Activated CD4-positive, CD25-positive, alpha-beta regulatory T cell (primary cell): ENCODE data around the gene IFT27.

Experiments used
- DNase-seq, 4 experiments: peaks; one replicate each; lab custom pipeline; 2025; lab: John Stamatoyannopoulos, UW

IFT27 gene

DNA sequence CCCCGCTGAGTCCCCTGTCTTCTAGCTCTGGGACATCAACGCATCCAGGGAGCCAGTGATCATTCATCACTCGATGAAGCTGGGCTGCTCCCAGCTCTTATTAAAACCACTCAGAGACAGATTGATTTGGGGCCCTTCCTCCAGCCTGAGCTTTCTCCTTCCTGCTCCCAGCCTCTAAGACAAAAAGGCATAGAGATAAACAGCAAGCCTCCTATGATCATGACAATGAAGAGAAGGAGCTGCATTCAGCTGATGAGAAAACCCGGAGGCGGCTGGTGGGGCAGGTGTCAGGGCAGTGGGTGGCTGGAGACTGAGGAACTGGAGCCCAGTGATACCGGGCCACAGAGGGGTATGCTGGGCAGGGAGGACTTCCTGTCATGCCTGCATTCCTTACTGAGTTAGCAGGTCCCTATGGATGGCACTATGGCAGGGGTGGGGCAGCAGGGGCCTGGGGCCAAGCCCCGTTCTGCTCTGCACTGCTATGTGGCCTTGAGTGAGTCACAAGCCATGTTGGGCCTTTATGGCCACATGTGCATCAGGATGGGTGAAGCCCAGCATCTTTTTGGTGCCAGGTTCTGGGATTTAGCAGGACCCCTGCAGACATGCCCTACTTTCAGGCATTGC, 20.7 kb upstream of the IFT27 start:
- DNase-seq: no peak

DNA sequence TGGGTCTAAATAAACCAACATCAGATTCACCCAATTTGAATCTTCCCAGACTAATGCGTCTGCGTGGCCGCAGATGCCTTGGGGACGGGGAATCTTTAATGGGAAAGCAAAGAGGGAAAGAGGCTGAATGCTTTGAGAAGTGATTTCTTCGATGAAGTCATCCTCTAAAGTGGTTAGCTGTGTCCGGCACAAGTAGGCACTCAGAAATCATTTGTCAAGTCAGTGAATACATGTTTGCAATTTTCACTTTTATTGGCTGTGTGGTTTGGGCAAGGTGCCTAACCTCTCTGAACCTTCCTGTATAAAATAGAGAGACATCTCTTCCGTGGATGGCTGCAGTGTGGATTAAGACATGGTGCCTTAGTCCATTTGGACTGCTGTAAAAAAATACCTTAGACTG, 19.7 kb upstream of the IFT27 start:
- no peak for DNase-seq

DNA sequence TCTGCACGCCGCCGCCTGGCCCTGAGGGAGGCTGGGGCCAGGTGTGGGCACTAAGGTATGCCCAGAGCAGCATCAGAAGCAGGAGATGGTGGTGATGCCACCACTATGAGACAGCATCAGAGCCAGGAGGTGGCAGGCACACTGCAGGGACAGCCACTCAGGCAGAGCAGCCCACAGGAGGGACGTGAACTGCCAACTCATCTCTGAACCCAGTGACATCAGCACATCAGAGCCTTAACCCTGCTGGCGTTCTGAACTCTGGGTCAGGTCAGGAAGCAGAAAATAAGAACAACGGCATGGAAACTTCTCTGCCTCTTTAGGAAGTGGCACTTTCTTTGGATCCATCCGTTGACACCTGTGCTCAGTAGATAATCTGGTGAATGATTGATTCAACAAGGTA, 14.7 kb upstream of the IFT27 start:
- no peak for DNase-seq

DNA sequence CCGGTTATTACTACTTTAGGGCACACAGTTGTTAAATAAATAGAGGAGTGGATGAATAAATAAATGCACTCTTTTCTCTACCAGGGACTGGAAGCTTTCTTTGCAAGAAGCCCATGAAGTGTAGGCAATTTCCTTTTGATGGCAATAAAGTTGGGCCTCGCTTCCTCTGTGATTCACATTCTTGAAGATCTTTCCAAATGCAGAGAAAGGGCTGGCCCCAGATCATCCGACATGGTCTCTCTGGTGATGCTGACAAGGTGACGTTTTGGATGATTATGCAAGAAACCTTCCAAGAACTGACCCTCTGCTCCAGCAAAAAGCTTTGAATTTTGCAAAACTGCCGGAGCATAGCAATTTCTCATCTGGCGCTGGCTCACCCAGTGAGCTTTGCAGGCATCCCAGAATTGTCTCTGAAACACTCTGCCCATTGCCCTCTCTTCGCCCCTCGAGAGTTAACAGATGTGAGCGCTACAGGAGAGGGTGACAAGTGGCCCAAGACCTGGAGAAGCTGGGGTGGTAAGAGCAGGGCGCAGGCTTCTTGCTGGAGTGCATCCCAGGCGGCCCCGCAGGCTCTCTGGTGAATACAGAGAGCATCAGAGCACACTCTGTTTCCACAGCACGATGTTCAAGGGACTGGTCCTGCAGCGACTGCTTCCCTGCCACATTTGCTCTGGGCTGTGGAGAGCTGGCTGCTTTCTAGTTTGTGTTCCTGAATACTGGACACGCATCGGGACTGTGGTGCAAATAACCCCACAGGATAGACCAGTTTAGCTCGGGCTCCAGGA, 11.5 kb upstream of the IFT27 start:
- DNase-seq: no peak

DNA sequence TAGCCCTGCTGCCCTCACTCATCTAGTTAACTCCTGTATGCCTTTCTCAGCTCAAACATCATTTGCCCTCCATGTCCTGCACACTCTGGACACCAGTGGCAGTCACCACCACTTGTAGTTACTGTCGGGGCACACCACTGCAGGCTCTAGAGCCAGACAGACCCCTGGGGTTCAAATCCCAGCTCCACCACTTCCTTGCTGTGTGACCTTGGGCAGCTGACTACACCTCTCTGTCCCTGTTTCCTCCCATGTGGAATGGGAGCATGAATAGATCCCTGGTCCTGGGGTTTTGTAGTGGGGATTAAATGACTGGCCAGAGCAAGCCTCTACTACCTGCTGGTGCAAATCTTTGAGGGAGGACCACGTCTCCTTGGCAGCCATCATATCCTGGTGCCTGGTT, 7.8 kb upstream of the IFT27 start:
- no peak for DNase-seq

DNA sequence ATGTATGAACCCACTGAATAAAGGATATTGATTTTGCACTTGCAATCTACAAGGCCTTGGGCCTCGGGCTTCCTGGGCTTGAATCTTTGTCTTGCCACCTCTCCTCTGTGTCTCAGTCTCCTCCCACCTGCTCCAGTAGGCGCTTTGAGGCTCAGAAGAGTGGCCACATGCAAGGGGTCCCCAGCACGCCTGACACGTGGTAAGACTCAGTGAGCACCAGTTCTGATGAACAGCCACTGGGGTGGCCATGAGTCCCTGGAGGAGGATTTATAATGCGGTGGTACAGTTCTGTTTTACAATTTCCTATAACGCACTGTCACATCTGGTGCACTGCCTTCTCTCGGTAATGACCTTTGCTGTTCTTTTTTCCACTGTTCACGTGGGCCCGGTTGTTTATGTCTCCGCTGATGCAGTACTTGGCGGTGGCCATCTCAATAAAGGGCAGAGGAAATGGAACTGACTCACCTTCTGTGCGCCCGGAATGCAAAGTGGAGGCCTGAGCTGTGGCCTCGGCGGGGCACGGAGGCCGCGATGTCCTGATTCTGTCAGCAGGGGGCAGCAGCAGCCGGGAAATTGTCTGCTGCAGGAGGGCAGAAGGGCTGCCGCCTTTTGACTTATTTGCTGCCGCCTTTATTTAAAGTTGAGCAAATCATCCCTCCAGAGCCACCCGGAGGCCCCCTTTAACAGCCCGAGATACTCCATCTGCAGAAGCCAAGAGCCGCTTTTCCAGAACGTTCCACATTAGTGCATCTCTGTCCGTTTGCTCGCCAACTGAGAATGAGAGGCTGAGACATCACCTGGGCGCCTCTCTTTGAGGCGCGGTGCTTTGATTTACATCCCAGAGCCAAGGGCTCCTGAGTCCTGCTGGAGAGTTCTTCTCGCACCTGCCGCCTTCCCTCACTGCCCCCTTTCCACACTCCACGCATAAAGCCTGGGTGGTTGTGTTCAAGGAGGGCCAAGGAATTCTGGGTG, 6.0 kb upstream of the IFT27 start:
- DNase-seq: peak; percentile 77 to 87 (median 82)

DNA sequence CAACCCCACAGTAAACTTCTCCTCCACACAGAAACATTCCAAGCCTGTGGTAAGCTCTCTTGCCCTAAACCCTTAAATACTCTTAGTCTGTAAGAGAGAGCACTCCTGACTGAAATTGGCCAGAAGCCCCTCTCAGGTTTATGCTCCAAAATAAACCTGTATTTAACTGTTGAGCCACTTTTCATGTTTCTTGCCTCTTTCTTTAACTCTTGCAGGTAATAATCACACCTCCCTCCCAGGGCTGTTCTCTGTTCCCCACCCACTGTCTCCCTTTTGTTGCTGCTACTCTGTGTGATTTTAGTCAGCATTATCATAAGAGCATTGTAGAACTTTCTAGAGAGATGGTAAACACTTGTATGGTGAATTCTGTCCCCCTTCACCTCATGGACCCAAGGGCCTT, 2.1 kb upstream of the IFT27 start:
- DNase-seq: no peak

DNA sequence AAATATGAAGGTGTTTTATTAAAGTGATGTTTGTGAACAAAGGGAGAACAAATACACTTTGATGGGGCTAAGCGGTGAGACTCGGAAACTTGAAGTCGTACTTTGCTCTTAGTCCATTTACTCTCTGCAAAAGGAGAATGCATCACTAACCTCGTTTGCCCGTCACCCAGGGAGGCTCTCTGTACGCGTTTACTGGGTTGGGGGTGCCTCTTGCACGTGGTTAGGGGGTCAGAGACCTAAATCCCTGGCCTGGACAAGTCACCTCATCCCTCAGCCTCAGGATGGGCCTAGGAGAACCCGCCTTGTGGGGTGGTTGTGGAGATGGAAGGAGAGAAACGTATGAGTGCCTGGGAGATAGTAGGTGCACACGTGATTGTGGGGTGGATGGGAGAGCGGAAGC, 803 bp upstream of the IFT27 start:
- no peak for DNase-seq

DNA sequence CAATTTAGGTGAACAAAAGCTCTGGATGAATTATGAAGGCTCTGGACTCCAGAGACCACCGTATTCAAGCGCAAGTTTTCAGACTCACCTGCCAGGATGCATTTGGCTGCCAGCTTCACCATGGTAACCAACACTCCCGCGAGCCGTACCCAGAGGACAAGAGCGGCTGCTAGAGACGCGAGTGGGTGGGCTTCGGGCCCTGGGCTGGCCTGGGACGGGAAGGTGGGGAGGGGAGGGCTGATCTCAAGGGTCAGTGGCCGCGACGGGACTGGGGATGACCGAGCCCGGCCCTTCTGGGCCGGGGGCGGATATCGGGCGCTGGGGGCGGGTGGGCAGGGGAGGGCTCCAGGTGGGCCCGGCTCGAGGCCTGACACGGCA, 344 bp downstream of the IFT27 start:
- peak in 2 of 4 experiments; percentile 30 to 31 for DNase-seq

DNA sequence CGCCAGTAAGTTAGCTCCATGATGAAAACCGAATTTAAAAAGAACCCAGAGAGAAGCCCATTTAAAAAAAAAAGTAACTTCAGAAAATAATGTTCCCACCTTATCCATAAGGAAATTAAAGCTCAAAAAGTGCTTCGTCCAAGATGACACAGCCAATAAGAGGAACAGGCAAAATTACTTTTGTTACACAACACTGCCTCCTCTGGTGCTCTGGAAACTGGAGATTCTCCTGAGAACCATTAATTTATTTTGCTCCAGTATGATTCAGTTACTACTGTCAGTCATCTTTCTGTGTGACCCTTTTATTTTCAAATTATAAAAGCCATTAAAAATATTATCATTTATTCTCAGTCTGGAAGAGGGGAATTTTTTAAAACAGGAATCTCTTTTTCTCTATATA, 2.0 kb downstream of the IFT27 start:
- DNase-seq: no peak

DNA sequence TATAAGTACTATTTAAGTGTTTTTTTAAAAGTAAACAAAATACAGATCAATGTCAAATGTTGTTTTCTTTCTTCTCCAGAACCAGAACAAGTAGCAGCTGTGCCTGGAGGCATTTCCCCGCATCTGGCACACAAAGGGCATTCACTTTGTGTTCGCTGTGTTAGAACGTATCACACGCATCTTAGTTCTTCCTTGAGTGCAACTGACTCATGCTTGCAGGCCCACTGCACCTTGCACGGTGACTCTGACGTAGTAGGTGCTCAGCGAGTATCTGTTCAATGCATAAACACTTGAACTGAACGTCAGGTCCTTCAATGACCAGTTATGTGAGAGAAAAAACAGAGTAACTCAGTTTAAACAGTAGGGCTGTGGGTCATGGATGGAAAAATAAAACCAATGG, 3.5 kb downstream of the IFT27 start:
- DNase-seq: no peak

DNA sequence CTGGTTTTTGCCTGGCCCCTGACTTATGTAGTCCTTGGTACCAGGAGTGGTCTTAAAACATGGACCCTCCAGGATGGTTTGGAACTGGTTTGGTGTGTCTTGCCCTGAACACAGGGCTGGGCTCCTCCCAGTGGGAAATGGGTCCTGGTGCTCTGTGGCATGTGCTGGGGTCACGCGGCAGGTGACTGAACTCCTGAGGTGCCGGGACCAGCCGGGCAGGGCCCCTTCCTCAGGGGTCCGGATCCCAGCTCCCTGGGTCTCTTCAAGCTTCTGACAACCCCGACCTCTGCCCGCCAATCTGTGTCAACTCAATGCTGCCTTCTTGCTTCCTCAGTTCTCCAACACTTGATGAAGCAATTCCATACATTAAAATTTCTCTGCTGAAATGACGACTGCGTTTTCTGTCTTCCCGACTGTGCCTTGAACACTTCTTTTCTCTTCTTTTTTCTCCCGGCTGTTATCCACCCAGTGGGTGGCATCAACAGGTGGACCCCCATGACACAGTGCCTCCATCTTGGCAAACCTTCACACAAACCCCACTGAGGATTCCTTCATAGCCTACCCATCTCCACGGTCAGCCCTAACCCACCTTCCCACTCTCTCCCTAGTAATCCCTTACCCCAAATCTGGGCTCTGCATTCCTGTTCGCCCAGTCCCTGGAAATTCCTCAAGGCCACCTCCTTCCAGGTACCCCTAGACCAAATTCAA, 4.4 kb downstream of the IFT27 start:
- DNase-seq: no peak

DNA sequence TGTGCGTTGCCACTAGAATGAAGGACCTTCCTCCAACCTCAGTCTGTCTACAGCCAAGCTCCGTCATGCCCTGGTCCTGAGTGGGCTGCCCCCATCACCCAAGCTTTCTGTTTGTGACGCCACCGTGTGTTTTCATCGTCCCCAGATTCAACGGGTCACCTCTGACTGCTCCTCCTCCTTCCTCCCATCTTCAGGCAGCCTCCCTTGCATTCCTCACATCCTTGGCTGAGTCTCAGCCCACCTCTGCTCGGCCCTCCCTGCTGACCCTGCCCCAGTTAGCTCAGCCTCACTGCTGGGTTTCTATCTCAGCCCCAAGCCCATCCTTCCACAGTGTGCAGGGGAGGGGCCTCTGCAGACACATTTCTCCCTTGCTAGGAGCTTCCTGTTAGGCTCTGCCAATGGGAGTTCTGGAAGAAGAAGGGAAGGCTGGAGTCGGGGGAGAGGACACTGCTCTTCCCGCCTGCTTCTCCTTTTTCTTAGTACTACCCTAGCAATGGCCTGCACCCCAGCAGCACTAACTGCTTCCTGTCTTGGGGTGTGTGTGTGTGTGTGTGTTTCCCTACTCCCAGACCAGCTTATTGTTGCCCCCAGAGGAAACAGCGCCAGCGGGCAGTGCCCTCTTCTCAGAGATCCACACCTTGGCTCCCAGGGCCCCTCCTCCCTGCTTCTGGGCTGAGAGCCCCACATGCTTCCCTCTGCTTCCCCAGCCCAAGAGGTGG, 5.2 kb downstream of the IFT27 start:
- no peak for DNase-seq

DNA sequence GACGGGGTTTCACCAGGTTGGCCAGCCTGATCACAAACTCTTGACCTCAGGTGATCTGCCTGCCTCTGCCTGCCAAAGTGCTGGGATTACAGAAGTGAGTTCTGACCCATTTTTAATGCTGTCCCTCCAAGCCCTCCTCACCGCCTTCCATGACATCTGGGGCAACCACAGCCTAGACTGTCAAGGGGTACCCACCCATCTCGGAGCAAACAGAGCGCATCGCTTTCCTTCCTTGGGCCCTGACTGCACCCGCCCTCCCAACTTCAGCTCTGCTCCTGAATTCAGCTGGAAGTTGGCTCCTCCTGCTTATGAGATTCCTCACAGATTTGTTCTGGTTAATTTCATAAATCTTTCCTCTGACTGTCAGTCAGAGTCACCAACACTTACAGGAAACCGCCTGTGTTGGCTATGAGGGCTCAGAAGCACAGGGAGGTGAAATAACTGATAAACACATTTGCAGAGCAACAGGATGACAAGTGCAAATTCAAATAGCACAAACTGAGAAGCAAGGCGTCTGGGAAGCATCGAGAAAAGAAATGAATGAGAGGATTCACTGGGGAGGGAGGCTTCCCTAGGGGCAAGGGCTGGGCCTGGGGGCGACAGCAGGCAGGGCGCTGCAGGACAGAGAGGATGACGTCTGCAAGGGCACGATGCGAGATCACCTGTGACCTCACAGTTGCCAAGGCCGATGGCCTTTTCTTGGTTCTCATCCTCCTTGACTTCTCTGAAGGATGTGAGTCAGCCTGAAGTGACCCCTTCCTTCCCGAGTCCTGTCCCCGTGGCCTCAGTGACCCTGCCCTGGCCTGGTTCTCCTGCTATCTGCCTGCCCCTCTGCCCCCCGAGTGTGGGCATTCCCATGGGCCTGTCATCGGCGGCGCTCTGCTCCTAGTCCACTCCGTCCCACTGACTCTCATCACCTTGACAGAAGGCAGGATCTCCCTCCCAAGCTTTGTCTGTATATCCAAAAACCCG, 6.1 kb downstream of the IFT27 start:
- no peak for DNase-seq

DNA sequence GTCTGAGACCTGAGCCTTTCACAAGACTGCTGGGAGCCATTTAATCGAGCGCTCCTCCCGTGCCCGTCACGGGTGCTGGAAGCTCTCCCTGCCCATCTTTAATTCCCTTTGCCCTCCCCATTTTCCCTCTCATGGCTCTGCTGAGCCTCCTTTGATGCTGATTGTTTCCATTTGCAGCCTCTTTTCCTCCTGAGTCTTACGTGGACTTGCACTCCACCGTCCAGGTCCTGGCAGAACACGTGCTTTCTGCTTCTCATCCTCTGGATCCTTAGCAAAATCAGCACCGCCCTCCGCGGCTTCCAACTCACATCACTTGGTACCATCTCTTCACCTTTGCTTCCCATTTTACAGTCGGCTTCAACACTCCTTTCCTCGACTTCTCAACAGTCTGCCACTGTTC, 7.3 kb downstream of the IFT27 start:
- DNase-seq: no peak

DNA sequence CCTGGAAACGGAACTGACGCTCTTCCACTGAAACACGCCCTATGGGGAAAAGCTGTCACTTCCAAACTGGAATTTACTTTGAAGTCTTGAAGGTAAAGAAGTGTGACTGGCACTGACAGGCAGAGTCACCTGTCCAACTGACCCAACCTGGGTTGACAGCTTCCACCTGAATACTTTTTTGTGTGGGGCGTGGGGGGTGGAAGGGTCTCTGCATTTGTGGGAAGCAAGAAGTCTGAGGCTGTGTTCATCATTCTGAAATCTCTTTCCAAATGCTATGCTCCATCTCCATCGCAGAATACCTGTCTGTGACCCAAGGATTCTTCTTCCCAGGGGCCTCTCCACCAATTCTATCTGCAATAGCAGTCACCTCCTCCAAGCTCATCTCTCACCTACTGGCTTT, 7.8 kb downstream of the IFT27 start:
- no peak for DNase-seq

DNA sequence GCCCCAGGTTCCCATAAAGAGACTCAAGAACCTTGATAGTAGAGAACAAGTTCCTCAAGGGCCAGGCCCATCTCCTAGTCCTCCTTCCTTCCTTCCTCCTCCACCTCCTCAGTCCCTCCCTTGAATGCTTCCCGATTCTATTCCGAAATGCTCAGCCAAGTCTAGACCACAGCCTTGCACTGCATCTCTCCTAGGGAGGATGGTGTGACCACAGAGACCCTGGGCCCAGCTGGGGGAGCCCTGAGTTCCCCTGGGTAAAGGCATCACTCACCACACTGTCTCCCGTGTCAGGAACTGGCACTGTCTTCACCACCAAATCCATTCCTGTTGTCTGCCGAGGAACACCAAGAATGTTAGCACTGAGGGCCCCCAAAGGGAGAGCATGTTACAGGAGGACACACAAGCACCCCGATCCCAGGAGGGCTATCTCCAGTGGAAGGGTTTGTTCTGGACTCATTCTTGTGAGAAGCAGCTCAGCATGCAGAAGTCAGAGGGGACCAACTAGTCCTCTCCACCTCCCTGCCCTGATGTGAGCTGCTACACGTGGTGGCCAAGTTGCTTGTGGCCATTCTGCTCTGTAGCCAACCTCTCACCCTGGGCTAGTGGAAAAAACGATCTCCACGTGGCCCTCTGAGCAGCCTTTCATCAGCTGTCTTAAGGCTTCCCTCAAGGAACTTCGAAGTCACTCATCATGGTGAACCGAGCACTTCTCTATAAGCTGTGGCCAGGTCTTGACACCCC, 8.7 kb downstream of the IFT27 start:
- no peak for DNase-seq

DNA sequence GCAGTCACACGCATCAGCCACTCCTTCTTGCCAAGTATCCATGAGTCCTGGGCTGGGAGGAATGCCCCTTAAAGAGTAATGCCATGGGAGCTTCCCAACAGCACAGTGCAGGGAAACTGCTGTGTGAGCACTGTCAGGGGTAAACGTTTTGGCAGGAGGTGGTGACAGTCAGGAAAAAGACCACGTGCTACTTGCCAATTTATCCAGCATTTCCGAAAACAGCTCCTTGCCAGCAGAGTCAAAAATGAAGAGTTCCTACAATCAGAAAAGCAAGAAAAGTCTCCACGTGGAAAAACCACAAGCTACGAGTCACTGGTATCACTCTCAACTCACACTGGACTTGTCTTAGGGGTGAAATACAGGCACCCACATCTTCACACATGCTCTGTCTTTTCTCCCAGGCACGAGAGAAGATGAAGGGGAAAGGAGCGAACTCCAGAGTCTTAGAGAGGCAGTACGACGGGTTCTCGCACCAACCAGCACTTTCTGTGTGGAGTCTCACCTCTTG, 9.9 kb downstream of the IFT27 start:
- DNase-seq: no peak
